Fibroblast of lung (primary cell): Measurements from ENCODE around the gene HMOX1. TPM values are rescaled to one million over a fixed set of nuclear protein-coding genes. Genes with fewer than 3 reads are reported as not detected.

Experiments
- DNase-seq, 2 donors: peaks; one replicate each; pipeline versions ENCODE4 v3.0.0 to v3.0.0-alpha.2; 2010; ENCODE audit warnings: low read depth in 2 of 2
- H2AFZ ChIP-seq: 2 replicates; pipeline ENCODE4 v1.5.1; 2012; ENCODE audit warnings: low read length, control low read depth, inconsistent platforms
- H3K27ac ChIP-seq: 2 replicates; pipeline ENCODE4 v1.5.1; 2011; ENCODE audit warnings: low read length, control low read depth; ENCODE audit not compliant: insufficient read depth
- H3K27me3 ChIP-seq: 2 replicates; pipeline ENCODE4 v1.5.1; 2011; ENCODE audit warnings: mild to moderate bottlenecking, low read length; ENCODE audit not compliant: control insufficient read depth, insufficient read depth
- H3K36me3 ChIP-seq: 2 replicates; pipeline ENCODE4 v1.5.1; 2011; ENCODE audit warnings: low read length; ENCODE audit not compliant: control insufficient read depth, insufficient read depth
- H3K4me1 ChIP-seq: 2 replicates; pipeline ENCODE4 v1.5.1; 2011; ENCODE audit warnings: low read length; ENCODE audit not compliant: control insufficient read depth, insufficient read depth; ENCODE audit errors: extremely low read depth
- H3K4me2 ChIP-seq: 2 replicates; pipeline ENCODE4 v1.5.1; 2011; ENCODE audit warnings: low read length, control low read depth; ENCODE audit not compliant: insufficient read depth; ENCODE audit errors: extremely low read depth
- H3K4me3 ChIP-seq, 4 experiments: fragments of 200-600 bp in 1 of 4; sonication (generic) in 1 of 4; replicated peaks in 1 of 4; 2 replicates each; pipeline ENCODE4 v1.5.1; 2011 to 2016; ENCODE audit warnings: low read length in 4 of 4, low read depth in 3 of 4, mild to moderate bottlenecking in 3 of 4, control low read depth in 2 of 4, inconsistent platforms in 1 of 4, mixed read lengths in 1 of 4; ENCODE audit not compliant: insufficient read depth in 1 of 4; ENCODE audit errors: control extremely low read depth in 1 of 4
- H3K79me2 ChIP-seq: 2 replicates; pipeline ENCODE4 v1.5.1; 2012; ENCODE audit warnings: mild to moderate bottlenecking, low read length, inconsistent platforms; ENCODE audit not compliant: control insufficient read depth, insufficient read depth
- H3K9ac ChIP-seq: 2 replicates; pipeline ENCODE4 v1.5.1; 2011; ENCODE audit warnings: mild to moderate bottlenecking, low read length, control low read depth; ENCODE audit not compliant: insufficient read depth
- H3K9me3 ChIP-seq: 2 replicates; pipeline ENCODE4 v1.5.1; 2012; ENCODE audit warnings: low read depth, low read length; ENCODE audit not compliant: control insufficient read depth, insufficient read depth
- H4K20me1 ChIP-seq: 2 replicates; pipeline ENCODE4 v1.5.1; 2011; ENCODE audit warnings: low read length; ENCODE audit not compliant: control insufficient read depth, insufficient read depth; ENCODE audit errors: extremely low read depth
- CTCF ChIP-seq, 2 donors: IDR thresholded peaks in 1 of 2; conservative IDR thresholded peaks in 1 of 2; 1 replicate in 1 of 2; 2 replicates in 1 of 2; pipeline ENCODE4 v1.5.1; 2011 to 2012; ENCODE audit warnings: low read length in 2 of 2, control low read depth in 1 of 2, inconsistent platforms in 1 of 2, low read depth in 1 of 2, mild to moderate bottlenecking in 1 of 2
- EZH2 ChIP-seq: IDR thresholded peaks from 2 replicates; pipeline ENCODE4 v1.5.1; 2012; ENCODE audit warnings: low read length, control low read depth, mild to moderate bottlenecking; ENCODE audit errors: missing control alignments
- polyA plus RNA-seq, 2 donors: library from polyadenylated mRNA; depleted of rRNA in 1 of 2; stranded (reverse) in 1 of 2; unstranded in 1 of 2; fragments of >200 nt; gene quantifications; 2 replicates each; pipeline ENCODE4 v1.2.1, GENCODE V29; 2011 to 2012; ENCODE audit warnings: missing spikeins in 1 of 2
- total RNA-seq: library from RNA; depleted of rRNA; stranded (reverse); fragments of >200 nt; gene quantifications from 2 replicates; pipeline ENCODE4 v1.2.1, GENCODE V29; 2014

The HMOX1 gene
- total and polyA plus RNA-seq, 2 donors (not counting 1 experiment from before 2014, with no cell fraction given) = 58.9 to 243 TPM

DNA sequence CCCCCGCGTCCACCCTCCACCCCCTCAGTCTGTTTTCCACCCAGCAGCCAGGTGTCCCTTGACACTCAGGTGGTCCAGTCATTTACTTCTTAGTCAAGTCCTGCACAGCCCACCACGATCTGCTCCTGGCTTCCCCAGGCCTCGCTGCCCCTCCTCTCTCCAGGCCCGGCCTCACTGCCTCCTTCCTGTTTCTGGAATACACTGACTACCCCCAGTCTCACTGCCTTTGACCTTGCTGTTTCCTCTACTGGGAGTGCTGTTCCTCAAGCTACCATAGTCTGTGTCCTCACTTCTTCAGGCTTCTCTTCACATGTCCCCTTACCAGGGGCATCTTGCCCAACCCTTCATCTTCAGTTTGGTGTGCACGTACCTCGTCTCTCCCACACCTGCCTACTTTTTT is 26.5 kb downstream of the HMOX1 start:
- no peak overlapping the region for H3K27ac ChIP-seq
- no peaks in the 10 kb centered on the region for H3K9me3 ChIP-seq
- TF ChIP-seq CTCF (conservative IDR thresholded peaks at IDR 0.05 in 1 of 2, IDR thresholded peaks at IDR 0.05 in 1 of 2; ENCODE audit: low read depth in 1 of 2, low read length in 2 of 2) (no peak), EZH2 (no peak)
- peaks cover 17% of the 10 kb centered on the region for H3K36me3 ChIP-seq
- no peaks in the 10 kb centered on the region for H3K79me2 ChIP-seq
- H3K4me1 ChIP-seq = no peaks in the 10 kb centered on the region
- no peak for DNase-seq
- H2AFZ ChIP-seq = no peak overlapping the region
- H3K4me3 ChIP-seq = no peak overlapping the region
- H4K20me1 ChIP-seq = no peaks in the 10 kb centered on the region
- no peak overlapping the region for H3K9ac ChIP-seq
- H3K27me3 ChIP-seq = no peaks in the 10 kb centered on the region
- H3K4me2 ChIP-seq = no peak overlapping the region

GRCh38 chr22:35409783-35410662 is 29.1 kb downstream of the HMOX1 start:
- Histone ChIP-seq H3K4me3 (no peak overlapping the region), H3K9ac (no peak overlapping the region), H2AFZ (no peak overlapping the region), H4K20me1 (no peaks in the 10 kb centered on the region), H3K27ac (no peak overlapping the region), H3K4me2 (no peak overlapping the region), H3K9me3 (no peaks in the 10 kb centered on the region), H3K4me1 (no peaks in the 10 kb centered on the region), H3K27me3 (no peaks in the 10 kb centered on the region), H3K79me2 (no peaks in the 10 kb centered on the region), H3K36me3 (peaks cover 15% of the 10 kb centered on the region)
- DNase-seq = no peak
- no peak for TF ChIP-seq EZH2
- TF ChIP-seq CTCF (conservative IDR thresholded peaks at IDR 0.05 in 1 of 2, IDR thresholded peaks at IDR 0.05 in 1 of 2; ENCODE audit: low read depth in 1 of 2, low read length in 2 of 2) = no peak

GRCh38 chr22:35410663-35411034 is 29.8 kb downstream of the HMOX1 start:
- Histone ChIP-seq H3K4me1 (no peaks in the 10 kb centered on the region), H3K9me3 (no peaks in the 10 kb centered on the region), H2AFZ (no peak overlapping the region), H3K9ac (no peak overlapping the region), H3K4me3 (no peak overlapping the region), H3K27ac (no peak overlapping the region), H4K20me1 (no peaks in the 10 kb centered on the region), H3K36me3 (peaks cover 16% of the 10 kb centered on the region), H3K4me2 (no peak overlapping the region), H3K27me3 (no peaks in the 10 kb centered on the region), H3K79me2 (no peaks in the 10 kb centered on the region)
- no peak for TF ChIP-seq EZH2
- no peak for TF ChIP-seq CTCF (conservative IDR thresholded peaks at IDR 0.05 in 1 of 2, IDR thresholded peaks at IDR 0.05 in 1 of 2; ENCODE audit: low read depth in 1 of 2, low read length in 2 of 2)
- DNase-seq = no peak
